ENCODE data around the gene LGALSL. TPM values are rescaled to one million over a fixed set of nuclear protein-coding genes. Genes with fewer than 3 reads are reported as not detected.
A peak's percentile ranks its signal among the peaks of the same experiment; 100 is the strongest.

LGALSL gene
- total RNA-seq, 2 donors from 2014 or later = 26.4 to 34.8 TPM

DNA sequence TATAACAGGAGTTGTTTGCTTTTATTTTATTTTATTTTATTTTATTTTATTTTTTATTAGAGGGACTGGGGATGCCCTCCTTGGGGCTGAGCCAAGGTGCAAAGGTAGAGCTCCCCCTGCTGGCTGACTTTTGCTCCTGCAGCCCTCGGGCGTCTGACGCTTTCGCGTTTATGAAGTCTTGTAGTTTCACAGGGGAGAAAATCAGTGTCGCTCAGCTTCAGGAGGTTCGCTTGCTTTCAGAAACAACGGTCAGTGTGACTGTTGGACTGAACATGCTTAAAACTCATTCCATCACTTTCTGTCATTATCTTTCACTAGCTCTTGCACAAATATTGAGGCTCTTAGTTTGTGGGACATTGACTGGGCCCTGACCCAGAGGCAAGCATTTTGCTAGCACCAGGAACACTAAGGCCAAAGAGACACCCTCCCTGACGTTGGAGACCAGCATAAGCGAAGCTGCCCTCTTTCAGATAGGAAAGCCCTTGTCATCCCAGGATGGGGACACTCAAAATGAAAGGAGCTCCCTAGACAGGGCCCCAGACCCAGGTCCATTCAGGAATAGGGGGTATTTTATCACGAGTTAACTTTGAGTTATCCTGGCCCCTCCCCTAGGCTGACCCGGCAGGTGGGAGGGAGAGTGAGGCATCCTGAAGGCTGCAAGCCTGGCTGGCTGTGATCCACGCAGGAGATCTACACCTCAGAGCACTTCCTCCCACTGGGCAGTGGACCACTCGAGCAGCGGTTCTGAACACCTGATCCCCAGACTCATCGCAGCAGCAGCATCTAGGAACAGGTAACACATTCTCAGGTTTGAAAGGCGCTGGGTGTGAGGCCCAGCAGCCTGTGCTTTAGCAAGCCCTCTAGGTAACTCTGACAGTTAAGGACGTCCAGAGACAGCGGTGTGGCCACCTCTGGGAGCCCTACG lies 34.4 kb downstream of the LGALSL start:
- Histone ChIP-seq H3K36me3 (no peaks in the 10 kb centered on the region), H3K4me3 (no peak overlapping the region), H3K9ac (ENCODE audit: low read depth in 2 of 2, low read length in 2 of 2) (no peak overlapping the region), H3K27me3 (no peaks in the 10 kb centered on the region), H3K4me1 (no peaks in the 10 kb centered on the region), H3K9me3 (no peaks in the 10 kb centered on the region), H3K27ac (no peak overlapping the region)
- intact Hi-C loops (cut with DNase I) = loop anchor here (5.0 kb wide), 1 partner anchor 441 kb away; no protein-coding TSS in a partner anchor
- DNase-seq = peak; percentile 84
- TF ChIP-seq, protein P1, sequence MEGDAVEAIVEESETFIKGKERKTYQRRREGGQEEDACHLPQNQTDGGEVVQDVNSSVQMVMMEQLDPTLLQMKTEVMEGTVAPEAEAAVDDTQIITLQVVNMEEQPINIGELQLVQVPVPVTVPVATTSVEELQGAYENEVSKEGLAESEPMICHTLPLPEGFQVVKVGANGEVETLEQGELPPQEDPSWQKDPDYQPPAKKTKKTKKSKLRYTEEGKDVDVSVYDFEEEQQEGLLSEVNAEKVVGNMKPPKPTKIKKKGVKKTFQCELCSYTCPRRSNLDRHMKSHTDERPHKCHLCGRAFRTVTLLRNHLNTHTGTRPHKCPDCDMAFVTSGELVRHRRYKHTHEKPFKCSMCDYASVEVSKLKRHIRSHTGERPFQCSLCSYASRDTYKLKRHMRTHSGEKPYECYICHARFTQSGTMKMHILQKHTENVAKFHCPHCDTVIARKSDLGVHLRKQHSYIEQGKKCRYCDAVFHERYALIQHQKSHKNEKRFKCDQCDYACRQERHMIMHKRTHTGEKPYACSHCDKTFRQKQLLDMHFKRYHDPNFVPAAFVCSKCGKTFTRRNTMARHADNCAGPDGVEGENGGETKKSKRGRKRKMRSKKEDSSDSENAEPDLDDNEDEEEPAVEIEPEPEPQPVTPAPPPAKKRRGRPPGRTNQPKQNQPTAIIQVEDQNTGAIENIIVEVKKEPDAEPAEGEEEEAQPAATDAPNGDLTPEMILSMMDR (IDR thresholded peaks at IDR 0.05) = peak; percentile 99

DNA sequence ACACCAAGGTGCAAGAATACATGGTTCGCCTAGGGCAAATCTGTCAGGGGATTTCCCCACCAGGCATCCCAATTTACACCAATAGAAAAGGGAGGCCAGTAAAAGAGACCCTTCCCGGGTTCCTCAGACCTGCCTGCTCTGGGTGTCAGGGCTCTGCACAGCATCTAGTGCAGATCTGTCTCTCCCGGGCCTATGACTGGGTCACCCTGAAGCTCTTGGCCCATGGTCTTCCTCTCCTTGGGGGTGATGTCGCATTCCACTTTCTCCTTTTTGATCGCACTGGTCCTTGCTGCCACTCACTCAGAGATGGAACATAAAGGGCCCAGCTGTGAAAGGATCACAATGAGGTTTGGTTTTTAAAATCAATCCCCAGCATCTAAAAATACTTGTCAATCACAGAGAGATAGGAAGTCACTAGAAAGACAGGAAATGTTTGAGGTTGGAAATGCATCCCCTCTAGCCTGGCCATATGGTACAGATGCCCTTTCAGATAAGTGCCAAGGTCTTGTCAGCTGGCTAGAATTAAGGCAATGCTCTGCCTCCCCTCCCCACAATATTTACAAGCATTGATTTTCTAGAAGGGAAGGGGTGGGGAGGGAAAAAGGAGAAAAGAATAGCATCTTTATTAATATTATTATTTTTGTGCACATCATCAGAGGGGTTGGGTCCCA lies 35.3 kb downstream of the LGALSL start:
- intact Hi-C loops (cut with DNase I) = loop anchor here (5.0 kb wide), 1 partner anchor 442 kb away; no protein-coding TSS in a partner anchor
- Histone ChIP-seq H3K27ac (no peak overlapping the region), H3K36me3 (no peaks in the 10 kb centered on the region), H3K4me3 (no peak overlapping the region), H3K9ac (ENCODE audit: low read depth in 2 of 2, low read length in 2 of 2) (no peak overlapping the region), H3K9me3 (no peaks in the 10 kb centered on the region), H3K27me3 (no peaks in the 10 kb centered on the region), H3K4me1 (no peaks in the 10 kb centered on the region)
- no peak for DNase-seq
- TF ChIP-seq, protein P1 (IDR thresholded peaks at IDR 0.05) = no peak

DNA sequence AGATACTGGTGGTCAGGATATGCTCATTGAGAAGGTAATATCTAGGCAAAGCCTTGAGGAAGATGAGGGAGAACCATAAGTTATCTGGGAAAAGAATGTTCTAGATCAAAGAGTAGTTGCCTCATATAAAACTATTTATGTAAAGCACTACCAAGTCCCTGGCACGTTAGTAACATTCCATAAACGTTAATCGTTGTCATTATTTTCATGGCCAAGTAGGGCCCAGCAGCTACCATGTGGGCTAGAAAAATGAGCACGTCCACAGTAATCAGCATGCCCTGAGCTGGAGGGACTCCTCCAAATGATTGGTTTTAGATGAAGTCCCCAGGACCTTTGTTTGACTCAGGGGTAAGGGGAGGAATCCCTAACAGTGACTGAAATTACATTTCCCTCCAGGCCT lies 37.5 kb downstream of the LGALSL start:
- intact Hi-C loops (cut with DNase I) = no loop called here
- Histone ChIP-seq H3K9me3 (no peaks in the 10 kb centered on the region), H3K27me3 (no peaks in the 10 kb centered on the region), H3K4me1 (no peaks in the 10 kb centered on the region), H3K27ac (no peak overlapping the region), H3K4me3 (no peak overlapping the region), H3K36me3 (no peaks in the 10 kb centered on the region), H3K9ac (ENCODE audit: low read depth in 2 of 2, low read length in 2 of 2) (no peak overlapping the region)
- TF ChIP-seq, protein P1 (IDR thresholded peaks at IDR 0.05) = no peak
- no peak for DNase-seq

DNA sequence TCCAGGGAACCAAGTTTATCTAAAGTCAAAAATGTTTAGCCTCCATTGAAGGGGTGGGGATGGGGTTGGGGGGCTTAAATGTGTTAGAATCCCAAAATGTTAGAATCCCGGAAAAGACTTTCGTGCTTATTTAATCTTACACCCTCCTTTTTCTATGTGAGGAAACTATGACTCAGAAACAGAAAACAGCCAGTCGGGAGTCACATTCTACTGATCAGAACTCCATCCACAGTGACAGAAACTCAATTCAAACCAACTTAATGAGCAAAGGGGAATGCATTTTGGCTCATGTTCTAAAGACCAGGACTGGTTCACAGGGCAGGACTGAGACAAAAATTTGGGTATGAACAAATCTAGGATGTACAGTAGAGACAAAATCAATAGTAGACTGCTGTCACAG lies 38.3 kb downstream of the LGALSL start:
- no peaks in the 10 kb centered on the region for H3K36me3 ChIP-seq
- no peak for DNase-seq
- H3K4me3 ChIP-seq = no peak overlapping the region
- no peaks in the 10 kb centered on the region for H3K9me3 ChIP-seq
- TF ChIP-seq, protein P1 (IDR thresholded peaks at IDR 0.05) = no peak
- intact Hi-C loops (cut with DNase I) = no loop called here
- no peak overlapping the region for H3K27ac ChIP-seq
- H3K4me1 ChIP-seq = no peaks in the 10 kb centered on the region
- no peaks in the 10 kb centered on the region for H3K27me3 ChIP-seq
- H3K9ac ChIP-seq (ENCODE audit: low read depth in 2 of 2, low read length in 2 of 2) = no peak overlapping the region

DNA sequence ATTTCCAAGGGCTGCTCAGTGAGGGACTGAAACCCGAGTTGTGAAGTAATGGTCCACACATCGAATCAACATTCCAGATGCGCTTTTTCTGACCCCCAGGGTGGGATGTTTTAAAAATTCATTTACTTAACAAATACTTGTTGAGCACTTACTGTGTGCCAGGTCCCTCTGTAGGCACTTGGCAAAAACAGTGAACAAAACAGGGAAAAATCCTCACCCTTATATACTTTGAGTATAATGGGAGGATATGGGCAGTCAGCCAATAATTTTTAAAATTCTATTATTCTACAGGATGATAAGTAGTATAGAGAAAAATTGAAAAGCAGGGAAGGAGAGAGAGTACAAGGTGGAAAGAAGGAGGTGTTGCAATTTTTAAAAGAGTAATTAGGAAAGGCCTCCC lies 38.9 kb downstream of the LGALSL start:
- DNase-seq = no peak
- TF ChIP-seq, protein P1 (IDR thresholded peaks at IDR 0.05) = no peak
- intact Hi-C loops (cut with DNase I) = no loop called here
- H3K9ac ChIP-seq (ENCODE audit: low read depth in 2 of 2, low read length in 2 of 2) = no peak overlapping the region
- H3K27me3 ChIP-seq = no peaks in the 10 kb centered on the region
- no peak overlapping the region for H3K27ac ChIP-seq
- no peak overlapping the region for H3K4me3 ChIP-seq
- no peaks in the 10 kb centered on the region for H3K4me1 ChIP-seq
- no peaks in the 10 kb centered on the region for H3K9me3 ChIP-seq
- H3K36me3 ChIP-seq = no peaks in the 10 kb centered on the region

Measured in colonic mucosa (tissue), 4 donors.